ENCODE measurements around the gene ADGRG6.

Gene ADGRG6

DNA sequence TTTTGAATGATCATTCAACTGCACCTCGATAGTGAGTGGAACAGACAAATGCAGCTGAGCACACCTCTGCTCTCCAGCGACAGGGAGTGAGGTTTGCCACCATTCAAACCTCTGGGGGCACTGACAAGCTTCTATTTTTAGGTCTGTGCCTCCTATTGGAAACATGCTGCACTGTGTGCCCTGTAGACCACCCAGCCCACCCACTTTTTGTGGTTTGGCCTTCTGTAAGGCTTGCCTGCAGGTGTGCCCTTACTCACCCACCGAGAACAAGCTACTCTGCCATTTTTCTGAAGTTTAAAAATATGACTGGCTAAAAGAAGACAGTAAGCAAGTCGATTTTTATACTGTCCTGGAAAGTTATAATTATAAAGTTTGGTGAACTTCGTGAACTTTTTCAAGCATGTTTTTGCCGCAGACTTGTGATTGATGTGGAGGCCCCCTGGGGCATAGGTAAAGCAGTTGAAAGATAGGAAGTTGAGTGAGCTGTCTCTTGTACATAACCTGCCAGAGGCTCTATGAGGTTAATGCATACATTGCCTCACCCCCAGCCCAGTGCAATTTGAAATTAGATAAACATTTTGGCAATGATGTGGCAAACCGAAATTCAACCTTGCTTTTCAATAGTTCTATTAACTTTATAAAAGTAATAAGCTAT lies 53.8 kb downstream of the ADGRG6 start:
- Mint-ChIP-seq H3K27me3 (ENCODE audit: low read depth) (no peaks in the 10 kb centered on the region), H3K4me3 (no peak overlapping the region)

DNA sequence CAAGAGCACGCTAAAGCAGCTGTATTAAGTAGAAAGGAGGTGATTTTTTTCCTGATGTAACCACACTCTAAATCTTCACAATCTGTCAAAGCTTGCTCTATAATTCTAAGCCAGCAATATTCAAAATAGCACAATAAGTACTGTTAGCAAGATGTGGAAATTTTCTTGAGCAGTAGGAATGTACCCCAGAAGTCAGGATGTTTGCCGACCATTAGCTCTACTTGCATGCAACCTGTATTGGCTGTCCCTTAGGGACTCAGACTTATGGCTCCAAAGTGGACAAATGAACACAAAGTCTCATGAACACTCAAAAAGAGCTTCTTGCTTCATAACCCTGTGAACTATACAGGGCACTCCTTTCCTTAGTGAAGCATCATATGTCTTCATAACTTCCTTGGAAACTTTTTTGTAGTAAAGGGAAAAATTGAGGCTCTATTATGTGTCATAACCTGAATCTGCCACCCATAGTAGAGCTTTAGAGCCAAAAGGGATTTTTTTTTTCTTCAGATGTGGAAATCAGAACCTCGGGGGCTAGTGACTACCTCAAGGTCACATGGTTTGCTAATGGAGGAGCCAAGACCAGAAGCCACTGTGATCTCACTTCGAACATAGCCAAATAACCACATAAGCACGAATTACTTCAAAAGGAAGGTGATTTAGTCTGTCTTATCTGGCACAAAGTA lies 54.5 kb downstream of the ADGRG6 start:
- Mint-ChIP-seq H3K36me3 (ENCODE audit: low read depth) (no peaks in the 10 kb centered on the region), H3K27me3 (ENCODE audit: low read depth) (peaks cover 2% of the 10 kb centered on the region), H3K27ac (no peak overlapping the region), H3K4me3 (no peak overlapping the region), H3K9me3 (no peaks in the 10 kb centered on the region), H3K4me1 (ENCODE audit: low read depth) (no peaks in the 10 kb centered on the region)
- DNase-seq (ENCODE audit: low spot score) = no peak

More for the DNA sequence above, 53.8 kb downstream of the ADGRG6 start:
- Mint-ChIP-seq H3K9me3 (no peaks in the 10 kb centered on the region), H3K4me1 (ENCODE audit: low read depth) (no peaks in the 10 kb centered on the region), H3K27ac (no peak overlapping the region), H3K36me3 (ENCODE audit: low read depth) (no peaks in the 10 kb centered on the region)
- DNase-seq (ENCODE audit: low spot score) = no peak

DNA sequence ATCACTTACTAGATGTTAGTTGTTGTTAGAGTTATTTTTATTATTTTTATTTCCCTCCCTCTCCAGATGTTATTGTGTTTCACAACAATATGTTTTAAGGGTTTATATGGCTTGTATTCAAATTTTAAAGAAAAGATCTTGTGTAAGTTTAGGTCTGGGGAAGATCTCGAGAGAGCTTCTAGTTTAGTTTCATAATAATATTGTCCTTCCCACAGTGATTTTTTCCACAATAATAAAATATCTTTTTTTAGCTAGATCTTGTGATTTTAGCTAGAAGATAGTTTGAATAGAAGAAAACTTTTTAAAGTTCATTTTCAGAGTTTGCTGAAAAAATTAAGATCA lies 55.0 kb downstream of the ADGRG6 start:
- no peak overlapping the region for H3K4me3 Mint-ChIP-seq
- DNase-seq (ENCODE audit: low spot score) = no peak
- H3K36me3 Mint-ChIP-seq (ENCODE audit: low read depth) = no peaks in the 10 kb centered on the region
- peaks cover 5% of the 10 kb centered on the region for H3K27me3 Mint-ChIP-seq (ENCODE audit: low read depth)
- H3K27ac Mint-ChIP-seq = no peak overlapping the region
- H3K4me1 Mint-ChIP-seq (ENCODE audit: low read depth) = no peaks in the 10 kb centered on the region
- H3K9me3 Mint-ChIP-seq = no peaks in the 10 kb centered on the region

DNA sequence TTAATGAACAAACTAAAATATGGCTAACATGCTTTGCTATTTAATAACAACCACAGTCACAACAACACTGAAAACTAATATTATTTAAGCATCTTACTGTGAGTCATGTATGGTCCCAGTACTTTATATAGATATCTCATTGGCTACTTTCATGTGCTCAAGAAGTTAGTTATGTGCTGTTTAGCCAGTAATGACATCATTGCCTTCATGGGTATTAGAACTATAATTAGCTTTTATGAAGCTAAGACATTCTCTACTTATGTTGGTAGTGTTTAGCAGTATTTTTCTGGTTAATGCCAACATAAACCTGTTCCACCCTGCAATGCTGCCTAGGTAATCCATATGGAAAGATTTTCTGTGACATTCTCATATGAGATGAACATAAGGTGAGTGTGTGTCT lies 56.1 kb downstream of the ADGRG6 start:
- no peaks in the 10 kb centered on the region for H3K9me3 Mint-ChIP-seq
- H3K4me1 Mint-ChIP-seq (ENCODE audit: low read depth) = no peaks in the 10 kb centered on the region
- no peak for DNase-seq (ENCODE audit: low spot score)
- no peak overlapping the region for H3K27ac Mint-ChIP-seq
- no peak overlapping the region for H3K4me3 Mint-ChIP-seq
- no peaks in the 10 kb centered on the region for H3K36me3 Mint-ChIP-seq (ENCODE audit: low read depth)
- H3K27me3 Mint-ChIP-seq (ENCODE audit: low read depth) = peaks cover 11% of the 10 kb centered on the region

DNA sequence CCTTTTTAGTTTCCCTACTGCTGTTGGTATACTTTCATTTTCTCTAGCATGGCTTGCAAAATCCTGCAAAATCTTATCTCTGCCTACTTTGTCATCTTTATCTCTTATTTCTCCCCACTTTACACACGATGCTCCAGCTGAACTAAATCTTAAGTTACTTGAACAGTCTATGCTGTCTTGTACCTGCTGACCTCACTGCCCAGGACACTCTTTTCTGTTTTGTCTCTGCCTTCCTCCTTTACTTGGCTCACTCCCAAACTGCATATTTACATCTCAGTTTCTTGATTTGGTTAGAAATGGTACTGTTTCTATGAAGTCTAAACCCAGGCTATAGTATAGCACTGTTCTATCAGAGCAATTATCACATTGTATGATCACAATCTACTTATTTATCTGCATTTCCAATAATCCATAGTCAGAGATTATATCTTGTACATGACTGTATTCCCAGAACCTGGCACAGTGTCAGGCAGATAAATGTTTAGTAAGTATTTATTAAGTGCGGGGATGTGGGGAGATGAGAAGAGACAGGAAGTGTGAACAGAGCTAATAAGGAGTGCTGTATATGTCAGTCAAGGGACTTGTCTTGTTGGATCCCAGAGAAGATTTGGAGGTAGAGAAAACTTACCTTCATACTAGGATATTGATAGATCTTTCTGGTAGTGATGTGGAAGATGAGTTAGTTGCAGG lies 57.6 kb downstream of the ADGRG6 start:
- Mint-ChIP-seq H3K4me1 (ENCODE audit: low read depth) (no peaks in the 10 kb centered on the region), H3K36me3 (ENCODE audit: low read depth) (no peaks in the 10 kb centered on the region), H3K27me3 (ENCODE audit: low read depth) (peaks cover 13% of the 10 kb centered on the region), H3K9me3 (no peaks in the 10 kb centered on the region), H3K4me3 (no peak overlapping the region), H3K27ac (no peak overlapping the region)
- DNase-seq (ENCODE audit: low spot score) = no peak

DNA sequence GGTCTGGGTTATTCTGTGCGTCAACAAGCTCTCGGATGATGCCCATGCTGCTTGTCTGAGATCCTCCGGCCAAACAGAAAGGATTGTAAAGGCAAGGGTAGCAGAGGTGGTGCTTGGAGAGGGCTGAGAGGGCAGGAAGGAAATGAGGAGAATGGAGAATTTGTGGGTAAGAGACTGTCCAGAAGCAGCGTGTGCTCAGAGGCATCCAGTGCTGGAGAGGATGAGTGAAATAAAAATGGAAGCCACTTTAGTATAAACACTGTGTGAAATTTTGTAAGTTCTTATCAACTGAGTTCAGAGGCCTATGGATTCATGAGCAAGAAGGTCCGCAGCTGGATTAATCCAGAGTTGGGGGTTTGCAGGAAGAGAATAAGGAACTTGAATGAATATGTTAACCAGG lies 59.5 kb downstream of the ADGRG6 start:
- Mint-ChIP-seq H3K9me3 (no peaks in the 10 kb centered on the region), H3K27ac (no peak overlapping the region), H3K36me3 (ENCODE audit: low read depth) (no peaks in the 10 kb centered on the region), H3K27me3 (ENCODE audit: low read depth) (peaks cover 17% of the 10 kb centered on the region), H3K4me1 (ENCODE audit: low read depth) (no peaks in the 10 kb centered on the region), H3K4me3 (no peak overlapping the region)
- DNase-seq (ENCODE audit: low spot score) = no peak

DNA sequence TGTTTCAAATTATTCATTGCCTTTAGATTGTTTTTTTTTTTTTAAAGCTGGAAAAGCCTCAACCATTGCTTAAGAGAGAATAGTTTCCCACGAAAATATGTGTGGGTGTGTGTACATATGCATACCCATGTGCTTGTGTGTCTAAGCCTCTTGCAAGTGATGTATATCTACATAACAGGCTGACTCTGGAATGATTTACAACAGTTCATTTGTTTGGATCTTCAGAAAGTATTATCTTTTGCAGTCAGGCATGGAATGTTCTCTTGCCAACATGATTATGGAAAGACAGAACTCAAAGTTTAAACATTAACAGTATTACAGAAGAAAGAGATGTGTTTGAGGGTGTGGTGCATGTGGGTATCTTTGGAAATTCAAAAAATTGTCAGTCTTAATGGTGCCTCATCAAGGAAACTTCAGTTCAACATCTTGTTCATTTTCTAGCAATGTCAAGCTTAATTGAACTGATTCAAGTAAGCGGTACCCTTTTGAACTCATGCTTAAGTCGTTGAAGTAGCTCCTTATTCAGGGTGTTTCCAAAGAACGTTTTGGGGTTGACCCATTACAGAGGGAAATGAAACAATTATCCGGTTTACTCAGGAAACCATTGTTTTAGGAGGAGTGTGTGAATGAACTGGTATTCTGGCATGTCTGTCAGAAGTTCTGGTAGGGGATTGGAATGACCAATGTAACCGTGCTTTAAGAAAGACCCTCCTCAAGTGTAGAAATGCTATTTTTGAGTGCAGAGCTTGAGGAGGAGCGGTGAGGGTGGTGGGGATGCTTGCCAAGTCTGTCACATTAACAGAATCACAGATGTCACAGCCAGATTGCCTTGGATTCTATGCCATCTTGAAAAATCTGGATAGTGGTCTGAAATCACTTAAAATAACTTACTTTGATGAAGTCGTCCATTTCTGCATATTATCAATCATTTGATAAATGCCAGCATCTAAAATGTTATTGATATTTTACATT lies 60.3 kb downstream of the ADGRG6 start:
- DNase-seq (ENCODE audit: low spot score) = no peak

DNA sequence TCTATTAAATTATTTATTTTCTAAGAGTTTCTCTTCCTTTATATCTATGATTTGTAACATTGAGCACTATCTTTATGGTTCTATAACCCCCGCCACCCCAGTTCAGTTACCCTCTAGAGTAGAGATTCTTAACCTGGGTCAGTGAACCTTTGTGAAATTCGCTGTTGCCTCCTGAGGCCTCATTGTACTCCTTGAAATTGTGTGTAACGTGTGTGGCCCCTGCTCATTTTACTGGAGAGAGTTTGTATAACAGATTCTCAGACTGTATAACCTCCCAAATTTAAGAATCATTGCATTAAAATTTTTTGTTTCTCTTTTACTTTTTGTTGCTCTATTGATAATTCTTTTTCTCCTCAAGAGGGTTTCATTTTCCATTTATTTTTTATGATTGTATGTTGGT lies 65.3 kb downstream of the ADGRG6 start:
- H3K4me1 Mint-ChIP-seq (ENCODE audit: low read depth) = no peaks in the 10 kb centered on the region
- no peak overlapping the region for H3K4me3 Mint-ChIP-seq
- no peak overlapping the region for H3K27ac Mint-ChIP-seq
- no peaks in the 10 kb centered on the region for H3K36me3 Mint-ChIP-seq (ENCODE audit: low read depth)
- H3K9me3 Mint-ChIP-seq = no peaks in the 10 kb centered on the region
- DNase-seq (ENCODE audit: low spot score) = no peak
- H3K27me3 Mint-ChIP-seq (ENCODE audit: low read depth) = peaks cover 13% of the 10 kb centered on the region

More for the DNA sequence above, 60.3 kb downstream of the ADGRG6 start:
- Mint-ChIP-seq H3K27me3 (ENCODE audit: low read depth) (peaks cover 17% of the 10 kb centered on the region), H3K27ac (no peak overlapping the region), H3K4me1 (ENCODE audit: low read depth) (no peaks in the 10 kb centered on the region), H3K4me3 (no peak overlapping the region), H3K36me3 (ENCODE audit: low read depth) (no peaks in the 10 kb centered on the region), H3K9me3 (no peaks in the 10 kb centered on the region)

DNA sequence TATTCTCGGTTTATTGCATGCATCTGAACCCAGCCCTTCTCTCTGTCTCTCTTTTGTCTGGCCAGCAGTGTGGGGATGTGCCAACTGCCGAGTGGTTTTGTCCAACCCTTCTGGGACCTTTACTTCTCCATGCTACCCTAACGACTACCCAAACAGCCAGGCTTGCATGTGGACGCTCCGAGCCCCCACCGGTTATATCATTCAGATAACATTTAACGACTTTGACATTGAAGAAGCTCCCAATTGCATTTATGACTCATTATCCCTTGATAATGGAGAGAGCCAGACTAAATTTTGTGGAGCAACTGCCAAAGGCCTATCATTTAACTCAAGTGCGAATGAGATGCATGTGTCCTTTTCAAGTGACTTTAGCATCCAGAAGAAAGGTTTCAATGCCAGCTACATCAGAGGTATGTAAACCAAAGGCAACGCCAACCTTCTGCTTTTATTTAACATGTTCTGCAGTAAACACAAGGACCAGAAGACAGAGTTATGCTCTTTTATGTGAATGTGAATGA lies 65.8 kb downstream of the ADGRG6 start:
- Mint-ChIP-seq H3K9me3 (no peaks in the 10 kb centered on the region), H3K27ac (no peak overlapping the region), H3K27me3 (ENCODE audit: low read depth) (peaks cover 9% of the 10 kb centered on the region), H3K4me1 (ENCODE audit: low read depth) (no peaks in the 10 kb centered on the region), H3K36me3 (ENCODE audit: low read depth) (no peaks in the 10 kb centered on the region), H3K4me3 (no peak overlapping the region)
- DNase-seq (ENCODE audit: low spot score) = no peak

DNA sequence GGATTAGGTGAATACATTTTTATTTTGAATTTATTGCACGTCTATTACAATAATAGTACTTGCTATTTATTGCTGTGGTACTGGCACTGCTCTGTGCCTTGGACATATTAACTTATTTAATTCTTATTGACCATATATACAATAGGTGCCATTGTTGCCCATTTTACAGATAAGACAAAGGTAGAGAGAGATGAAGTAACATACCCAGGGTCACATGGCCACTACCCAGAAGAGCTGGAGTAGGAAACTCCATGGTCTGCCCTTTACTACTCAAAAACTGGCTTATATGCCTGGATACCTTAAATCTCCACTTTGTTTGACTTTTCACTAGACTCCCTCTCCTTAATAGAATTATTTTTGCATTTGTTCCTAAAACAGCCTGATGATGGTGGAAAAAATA lies 67.5 kb downstream of the ADGRG6 start:
- H3K36me3 Mint-ChIP-seq (ENCODE audit: low read depth) = no peaks in the 10 kb centered on the region
- no peaks in the 10 kb centered on the region for H3K9me3 Mint-ChIP-seq
- no peak overlapping the region for H3K27ac Mint-ChIP-seq
- DNase-seq (ENCODE audit: low spot score) = no peak
- peaks cover 7% of the 10 kb centered on the region for H3K27me3 Mint-ChIP-seq (ENCODE audit: low read depth)
- no peaks in the 10 kb centered on the region for H3K4me1 Mint-ChIP-seq (ENCODE audit: low read depth)
- no peak overlapping the region for H3K4me3 Mint-ChIP-seq

DNA sequence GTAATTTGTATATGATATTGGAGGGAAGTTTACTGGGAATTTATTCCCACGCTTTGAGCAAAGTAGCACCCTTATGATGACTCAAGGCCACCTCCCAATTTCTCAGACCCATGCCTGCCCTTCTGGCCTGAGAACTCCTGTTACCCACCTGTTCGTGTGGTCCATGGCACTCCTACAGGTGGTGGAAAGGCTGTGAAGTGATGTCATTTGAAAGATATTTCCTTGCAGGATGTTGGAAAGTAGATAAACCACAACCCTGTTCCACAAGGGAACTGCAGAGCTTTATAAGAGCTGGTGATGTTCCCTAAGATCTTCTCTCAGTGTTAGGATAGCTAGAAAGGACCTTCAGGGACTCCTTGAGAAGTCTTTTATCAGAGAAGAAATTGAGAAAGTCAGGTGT lies 70.5 kb downstream of the ADGRG6 start:
- DNase-seq (ENCODE audit: low spot score) = no peak

DNA sequence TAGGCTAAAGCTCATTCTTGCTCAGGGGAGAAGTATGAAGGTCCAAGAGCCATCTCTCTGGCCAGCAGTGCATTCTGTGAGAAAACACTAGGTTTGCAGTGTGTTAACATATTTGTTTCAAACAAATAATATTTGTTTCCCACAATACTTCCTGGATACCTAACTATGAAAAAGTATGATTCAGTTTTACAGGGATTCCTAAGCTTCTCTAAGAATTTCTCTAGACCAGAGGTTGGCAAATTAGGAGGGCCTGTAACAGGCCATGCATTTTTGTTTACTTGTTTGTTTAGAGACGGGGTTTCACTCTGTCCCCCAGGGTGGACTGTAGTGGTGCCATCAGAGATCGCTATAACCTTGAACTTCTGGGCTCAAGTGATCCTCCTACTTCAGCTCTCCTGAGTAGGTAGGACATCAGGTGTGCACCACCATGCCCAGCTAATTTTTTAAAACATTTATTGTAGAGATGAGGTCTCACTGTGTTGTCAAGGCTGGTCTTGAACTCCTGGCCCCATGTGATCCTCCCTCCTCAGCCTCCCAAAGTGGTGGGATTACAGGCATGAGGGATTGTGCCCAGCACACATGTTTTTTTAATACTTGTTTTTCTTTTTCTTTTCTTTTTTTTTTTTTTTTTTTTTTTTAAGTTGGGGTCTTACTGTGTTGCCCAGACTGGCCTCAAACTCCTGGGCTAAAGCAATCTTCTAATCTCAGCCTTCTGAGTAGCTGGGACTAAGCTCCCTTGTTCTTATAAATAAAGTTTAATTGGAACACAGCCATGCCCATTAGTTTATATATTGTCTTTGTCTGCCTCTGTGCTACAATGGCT lies 71.7 kb downstream of the ADGRG6 start:
- H3K27ac Mint-ChIP-seq = no peak overlapping the region
- no peaks in the 10 kb centered on the region for H3K4me1 Mint-ChIP-seq (ENCODE audit: low read depth)
- H3K36me3 Mint-ChIP-seq (ENCODE audit: low read depth) = no peaks in the 10 kb centered on the region
- no peak overlapping the region for H3K4me3 Mint-ChIP-seq
- peaks cover 18% of the 10 kb centered on the region for H3K27me3 Mint-ChIP-seq (ENCODE audit: low read depth)
- no peaks in the 10 kb centered on the region for H3K9me3 Mint-ChIP-seq
- no peak for DNase-seq (ENCODE audit: low spot score)

More for the DNA sequence above, 70.5 kb downstream of the ADGRG6 start:
- no peaks in the 10 kb centered on the region for H3K9me3 Mint-ChIP-seq
- H3K27ac Mint-ChIP-seq = no peak overlapping the region
- H3K4me3 Mint-ChIP-seq = no peak overlapping the region
- peaks cover 11% of the 10 kb centered on the region for H3K27me3 Mint-ChIP-seq (ENCODE audit: low read depth)
- no peaks in the 10 kb centered on the region for H3K36me3 Mint-ChIP-seq (ENCODE audit: low read depth)
- no peaks in the 10 kb centered on the region for H3K4me1 Mint-ChIP-seq (ENCODE audit: low read depth)
